GM18867 (cell line): Measurements from ENCODE around the gene KCTD7.
"Not testable (repeated sequence)": the region's sequence is repeated elsewhere in the genome, so short reads cannot be mapped to it uniquely, and the experiment has no call there.

Experiments
- ATAC-seq: cut with Tn5 transposase; IDR thresholded peaks from one replicate; pipeline ENCODE4 v1.9.1; 2021; ENCODE audit warnings: mild to moderate bottlenecking, moderate library complexity; ENCODE audit not compliant: unreplicated experiment

Gene KCTD7

GRCh38 chr7:66681491-66682349, 53.0 kb downstream of the KCTD7 start:
- peak; percentile 93 for ATAC-seq

- ATAC-seq, result peak; percentile 33
Measured at GRCh38 chr7:66682350-66683093, 53.8 kb downstream of the KCTD7 start.

- ATAC-seq, result not testable (repeated sequence)
Measured at GRCh38 chr7:66683094-66683769, 54.6 kb downstream of the KCTD7 start.

GRCh38 chr7:66683770-66684123, 55.1 kb downstream of the KCTD7 start:
- ATAC-seq, result no peak

GRCh38 chr7:66685663-66686062, 57.0 kb downstream of the KCTD7 start:
- ATAC-seq, result not testable (repeated sequence)

- no peak for ATAC-seq
Measured at GRCh38 chr7:66687186-66687585, 58.5 kb downstream of the KCTD7 start.

- not testable (repeated sequence) for ATAC-seq
Measured at GRCh38 chr7:66687672-66688071, 59.0 kb downstream of the KCTD7 start.

GRCh38 chr7:66689081-66689480, 60.4 kb downstream of the KCTD7 start:
- ATAC-seq, result no peak

- ATAC-seq, result no peak
Measured at GRCh38 chr7:66693331-66693730, 64.7 kb downstream of the KCTD7 start.
